Spleen (tissue), 11 donors: ENCODE results near the gene C3orf22. TPM values are rescaled to one million over a fixed set of nuclear protein-coding genes. Genes with fewer than 3 reads are reported as not detected.

Experiments used
- DNase-seq: peaks from one replicate; pipeline ENCODE4 v3.0.0-alpha.2; 2020
- H3K27ac ChIP-seq, 8 donors: fragments of 200-600 bp; sonication (generic) in 7 of 8; 1 replicate in 4 of 8; 2 replicates in 4 of 8; pipeline versions ENCODE4 v1.5.0 to v1.8.0; 2016 to 2021; ENCODE audit warnings: inconsistent platforms in 4 of 8, mild to moderate bottlenecking in 4 of 8, moderate library complexity in 1 of 8
- H3K27me3 ChIP-seq, 7 donors: fragments of 200-600 bp; sonication (generic) in 6 of 7; replicated peaks in 1 of 7; 1 replicate in 4 of 7; 2 replicates in 3 of 7; pipeline versions ENCODE4 v1.5.0 to v1.8.0; 2016 to 2021; ENCODE audit warnings: inconsistent platforms in 3 of 7, mild to moderate bottlenecking in 1 of 7
- H3K36me3 ChIP-seq, 6 donors: fragments of 200-600 bp; sonication (generic) in 5 of 6; 1 replicate in 4 of 6; 2 replicates in 2 of 6; pipeline versions ENCODE4 v1.5.0 to v1.8.0; 2016 to 2021; ENCODE audit warnings: inconsistent platforms in 2 of 6
- H3K4me1 ChIP-seq, 6 donors: fragments of 200-600 bp; sonication (generic) in 5 of 6; 1 replicate in 3 of 6; 2 replicates in 3 of 6; pipeline versions ENCODE4 v1.5.0 to v1.8.0; 2016 to 2021; ENCODE audit warnings: inconsistent platforms in 3 of 6
- H3K4me3 ChIP-seq, 8 donors: fragments of 200-600 bp; sonication (generic) in 7 of 8; 1 replicate in 4 of 8; 2 replicates in 4 of 8; pipeline versions ENCODE4 v1.5.0 to v1.8.0; 2016 to 2021; ENCODE audit warnings: inconsistent platforms in 4 of 8, mild to moderate bottlenecking in 4 of 8, moderate library complexity in 2 of 8
- H3K9me3 ChIP-seq, 8 donors: fragments of 200-600 bp; sonication (generic) in 7 of 8; 1 replicate in 4 of 8; 2 replicates in 4 of 8; pipeline versions ENCODE4 v1.5.0 to v1.8.0; 2016 to 2021; ENCODE audit warnings: inconsistent platforms in 4 of 8
- CTCF ChIP-seq, 11 experiments: fragments of 200-600 bp in 7 of 11; fragments of 450-650 bp in 4 of 11; sonication (generic) in 4 of 11; IDR thresholded peaks in 8 of 11; conservative IDR thresholded peaks in 3 of 11; 1 replicate in 7 of 11; 2 replicates in 4 of 11; pipeline versions ENCODE4 v1.4.0 to v1.8.0; 2016 to 2021; ENCODE audit warnings: antibody characterized with exemption in 11 of 11, inconsistent platforms in 4 of 11, mild to moderate bottlenecking in 1 of 11
- POLR2A ChIP-seq, 3 donors: fragments of 450-650 bp; IDR thresholded peaks; one replicate each; pipeline ENCODE4 v1.5.1; 2017; ENCODE audit warnings: antibody characterized with exemption in 3 of 3, mild to moderate bottlenecking in 1 of 3
- POLR2AphosphoS5 ChIP-seq, 3 donors: sonication (generic); formaldehyde crosslinking; IDR thresholded peaks; one replicate each; pipeline ENCODE4 v1.5.1; 2017; ENCODE audit warnings: antibody characterized with exemption in 3 of 3
- WGBS, 5 donors: extraction: QIAGEN DNeasy Blood & Tissue Kit in 3 of 5; methylation state at CpG; one replicate each; pipeline versions ENCODE4 v1.1.5 to v1.1.7; 2013 to 2018; 5-methylcytosine and 5-hydroxymethylcytosine counted together
- intact Hi-C: fragments of 100-400 bp; cut with DNase I; formaldehyde crosslinking; loops from one replicate; pipeline ENCODE4 v1.15.0; 2023; ENCODE audit warnings: low total_unique reads
- polyA plus RNA-seq, 3 donors: library from polyadenylated mRNA; stranded (reverse); fragments of 200-250 nt; gene quantifications; one replicate each; pipeline ENCODE4 v1.2.1, GENCODE V29; 2013
- total RNA-seq, 7 donors: library from RNA; depleted of rRNA in 3 of 7; stranded (reverse); fragments of >200 nt in 3 of 7; fragmentation: NEBNext Ultra II Directional in 4 of 7; extraction: Animal tissue kit (Norgen Biotek cat#: 25700) in 4 of 7; gene quantifications; one replicate each; pipeline versions ENCODE4 v1.1.0 to v1.2.1, GENCODE V29; 2016 to 2021
- donor health status: healthy with polysubstance abuse.
- donor health status: DM: no; HTN: no; CAD: no; lungs with moderate emphysema.
- donor health status: DM: no; HTN: no; CAD: no.
- donor health status: Bipolar disorder and iron deficiency.
- donor health status: healthy.
- donor health status: DM: no; HTN: no; CAD: no.
- donor health status: DM: yes; HTN: yes; CAD: no.

The C3orf22 gene
- total and polyA plus RNA-seq, 10 donors: not detected

GRCh38 chr3:126567696-126568438 is 9.1 kb upstream of the C3orf22 start:
- no peak overlapping the region for H3K4me3 ChIP-seq

DNA sequence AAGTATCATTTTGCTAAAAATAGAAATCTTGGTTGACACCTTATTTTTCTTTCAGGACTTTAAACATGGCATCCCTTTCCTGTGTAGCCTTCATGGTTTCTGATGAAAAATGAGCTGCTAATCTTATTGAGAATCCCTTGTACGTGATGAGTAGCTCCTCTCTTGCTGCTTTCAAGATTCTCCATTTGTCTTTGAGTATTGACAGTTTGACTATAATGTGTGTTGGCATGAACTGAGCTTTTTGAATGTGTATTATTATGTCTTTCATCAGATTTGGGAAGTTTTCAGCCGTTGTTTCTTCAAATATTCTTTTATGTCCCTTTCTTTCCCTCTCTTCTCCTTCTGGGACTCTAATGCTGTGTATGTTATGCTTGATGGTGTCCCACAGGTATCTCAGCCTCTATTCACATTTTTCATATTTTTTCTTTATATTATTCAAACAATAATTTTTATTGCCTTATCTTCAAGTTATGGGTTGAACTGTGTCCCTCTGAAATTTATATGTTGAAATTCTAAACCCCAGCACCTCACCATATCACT is 4.1 kb upstream of the C3orf22 start:
- Histone ChIP-seq H3K27me3 (peaks cover 0 to 10% (median 0%) of the 10 kb centered on the region in 7 donors), H3K4me1 (no peaks in the 10 kb centered on the region), H3K27ac (no peak overlapping the region), H3K36me3 (no peaks in the 10 kb centered on the region), H3K9me3 (peaks cover 0 to 30% (median 17%) of the 10 kb centered on the region in 8 donors), H3K4me3 (no peak overlapping the region)
- intact Hi-C loops: no loop called here
- WGBS, 5 donors: 64 to 93% (median 87%) methylated on average over 2 of the region's 2 CpGs
- TF ChIP-seq POLR2A (IDR thresholded peaks at IDR 0.05) (no peak), CTCF (IDR thresholded peaks at IDR 0.05 in 8 of 11, conservative IDR thresholded peaks at IDR 0.05 in 3 of 11) (no peak), POLR2AphosphoS5 (IDR thresholded peaks at IDR 0.05) (no peak)
- no peak for DNase-seq

More at GRCh38 chr3:126567696-126568438, 9.1 kb upstream of the C3orf22 start:
- intact Hi-C loops: no loop called here
- Histone ChIP-seq H3K27ac (no peak overlapping the region), H3K27me3 (peaks cover 0 to 10% (median 0%) of the 10 kb centered on the region in 7 donors), H3K36me3 (no peaks in the 10 kb centered on the region), H3K9me3 (peaks cover 0 to 12% (median 1%) of the 10 kb centered on the region in 8 donors), H3K4me1 (no peaks in the 10 kb centered on the region)
- WGBS, 5 donors: 59 to 80% (median 67%) methylated on average over 8 to 10 of the region's 10 CpGs
- no peak for DNase-seq
- no peak for TF ChIP-seq POLR2A (IDR thresholded peaks at IDR 0.05)
- no peak for TF ChIP-seq POLR2AphosphoS5 (IDR thresholded peaks at IDR 0.05)
- peak in 1 of 11 experiments; percentile 25 for TF ChIP-seq CTCF (IDR thresholded peaks at IDR 0.05 in 8 of 11, conservative IDR thresholded peaks at IDR 0.05 in 3 of 11)

DNA sequence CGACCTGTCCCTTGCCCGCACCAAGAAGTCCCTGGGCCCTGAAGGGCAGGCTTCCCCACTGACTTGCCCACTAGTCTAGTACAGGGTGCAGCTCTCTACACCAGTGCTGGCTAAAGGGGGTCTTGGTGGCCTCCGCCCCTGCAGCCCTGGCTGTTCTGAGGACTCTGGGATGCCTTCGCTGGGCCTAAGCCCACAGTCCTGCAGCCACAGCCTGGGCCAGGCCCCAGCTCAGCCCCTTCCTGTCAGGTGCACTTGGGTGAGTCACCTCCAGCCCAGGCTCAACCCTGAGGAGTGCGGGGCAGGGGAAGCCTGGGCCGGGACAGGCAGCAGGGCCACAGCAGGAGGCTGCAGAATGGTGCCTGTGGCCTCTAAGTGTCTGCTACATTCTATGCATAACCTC is 971 bp downstream of the C3orf22 start:
- Histone ChIP-seq H3K4me3 (no peak overlapping the region), H3K4me1 (peaks cover 0 to 12% (median 0%) of the 10 kb centered on the region in 6 donors), H3K27ac (no peak overlapping the region), H3K36me3 (no peaks in the 10 kb centered on the region), H3K27me3 (no peaks in the 10 kb centered on the region), H3K9me3 (peaks cover 0 to 17% (median 16%) of the 10 kb centered on the region in 8 donors)
- 73 to 91% (median 86%) methylated on average over 4 to 6 of the region's 6 CpGs for WGBS, 5 donors
- intact Hi-C loops: no loop called here
- no peak for TF ChIP-seq POLR2A (IDR thresholded peaks at IDR 0.05)
- no peak for TF ChIP-seq CTCF (IDR thresholded peaks at IDR 0.05 in 8 of 11, conservative IDR thresholded peaks at IDR 0.05 in 3 of 11)
- no peak for TF ChIP-seq POLR2AphosphoS5 (IDR thresholded peaks at IDR 0.05)
- DNase-seq: peak; percentile 56

GRCh38 chr3:126557415-126557745 is 1.4 kb downstream of the C3orf22 start:
- no peak for TF ChIP-seq POLR2A (IDR thresholded peaks at IDR 0.05)
- TF ChIP-seq CTCF (IDR thresholded peaks at IDR 0.05 in 8 of 11, conservative IDR thresholded peaks at IDR 0.05 in 3 of 11): no peak
- no peak for TF ChIP-seq POLR2AphosphoS5 (IDR thresholded peaks at IDR 0.05)
- H3K4me3 ChIP-seq: no peak overlapping the region
- peaks cover 0 to 12% (median 0%) of the 10 kb centered on the region in 6 donors for H3K4me1 ChIP-seq
- intact Hi-C loops: no loop called here
- DNase-seq: peak; percentile 56
- H3K9me3 ChIP-seq: peaks cover 0 to 13% (median 12%) of the 10 kb centered on the region in 8 donors
- H3K27me3 ChIP-seq: no peaks in the 10 kb centered on the region
- H3K27ac ChIP-seq: no peak overlapping the region
- WGBS, 5 donors: 95 to 99% (median 96%) methylated on average over 4 to 11 of the region's 11 CpGs
- H3K36me3 ChIP-seq: no peaks in the 10 kb centered on the region
